A549 (cell line): Measurements from ENCODE around the gene VSNL1.

Experiments used
- CBX8 ChIP-seq: fragments of 200-600 bp; sonication (generic); IDR thresholded peaks from 2 replicates; pipeline ENCODE4 v1.6.1; 2016
- CHD4 ChIP-seq: fragments of 200-600 bp; sonication (generic); IDR thresholded peaks from 2 replicates; pipeline ENCODE4 v1.6.1; 2016; ENCODE audit warnings: antibody characterized with exemption, mild to moderate bottlenecking, borderline replicate concordance
- CTCF ChIP-seq: fragments of >200 bp; sonication (Bioruptor Twin); formaldehyde crosslinking; IDR thresholded peaks from 3 replicates; pipeline ENCODE4 v1.5.1; 2016
- EP300 ChIP-seq, 2 experiments: fragments of >200 bp; sonication (Bioruptor Twin); formaldehyde crosslinking; IDR thresholded peaks; 2 replicates in 1 of 2; 3 replicates in 1 of 2; pipeline ENCODE4 v1.6.1; 2016 to 2017
- JUNB ChIP-seq: fragments of >200 bp; sonication (Bioruptor Twin); formaldehyde crosslinking; IDR thresholded peaks from 2 replicates; pipeline ENCODE4 v1.6.1; 2016
- MAX ChIP-seq: IDR thresholded peaks from 2 replicates; pipeline ENCODE4 v1.6.1; 2012
- RAD21 ChIP-seq, 2 experiments: fragments of >200 bp in 1 of 2; sonication (Bioruptor Twin) in 1 of 2; formaldehyde crosslinking in 1 of 2; IDR thresholded peaks in 1 of 2; conservative IDR thresholded peaks in 1 of 2; 2 replicates in 1 of 2; 3 replicates in 1 of 2; pipeline ENCODE4 v1.6.1; 2012 to 2018; ENCODE audit warnings: inconsistent platforms in 1 of 2

GRCh38 chr2:17540093-17540812 lies at the start of gene VSNL1:
- TF ChIP-seq CTCF = no peak
- TF ChIP-seq CHD4 = no peak
- TF ChIP-seq EP300 (IDR thresholded peaks at IDR 0.05) = no peak
- no peak for TF ChIP-seq RAD21 (conservative IDR thresholded peaks at IDR 0.05 in 1 of 2, IDR thresholded peaks at IDR 0.05 in 1 of 2)
- no peak for TF ChIP-seq JUNB
- peak; percentile 70; the same call in 1 of the 2 replicates for TF ChIP-seq MAX
- no peak for TF ChIP-seq CBX8
